GM21367 (cell line): ENCODE results near the gene ATXN7L2.
A peak's percentile ranks its signal among the peaks of the same experiment; 100 is the strongest.

ENCODE experiments used
- ATAC-seq: cut with Tn5 transposase; IDR thresholded peaks from one replicate; pipeline ENCODE4 v1.9.1; 2021; ENCODE audit not compliant: unreplicated experiment

The ATXN7L2 gene

DNA sequence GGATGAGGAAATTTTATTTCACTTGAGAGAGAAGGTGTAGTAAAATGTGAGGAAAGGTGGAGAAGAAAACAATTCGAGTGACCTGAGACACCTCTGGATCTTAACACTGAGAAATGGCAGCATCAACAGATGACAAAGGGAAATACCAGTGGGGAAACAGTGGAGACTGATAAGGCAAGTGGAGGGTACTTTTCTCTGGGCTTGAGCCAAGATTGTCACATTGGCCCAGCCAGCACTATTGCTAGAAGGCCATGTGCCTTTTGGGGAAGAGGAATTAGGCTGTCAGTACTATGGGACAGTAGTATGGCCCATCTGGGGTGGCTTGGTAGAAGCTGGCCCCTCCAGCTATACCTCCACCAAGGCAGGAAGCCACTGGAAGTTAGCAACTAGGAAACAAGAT lies 9.0 kb upstream of the ATXN7L2 start:
- ATAC-seq = no peak

DNA sequence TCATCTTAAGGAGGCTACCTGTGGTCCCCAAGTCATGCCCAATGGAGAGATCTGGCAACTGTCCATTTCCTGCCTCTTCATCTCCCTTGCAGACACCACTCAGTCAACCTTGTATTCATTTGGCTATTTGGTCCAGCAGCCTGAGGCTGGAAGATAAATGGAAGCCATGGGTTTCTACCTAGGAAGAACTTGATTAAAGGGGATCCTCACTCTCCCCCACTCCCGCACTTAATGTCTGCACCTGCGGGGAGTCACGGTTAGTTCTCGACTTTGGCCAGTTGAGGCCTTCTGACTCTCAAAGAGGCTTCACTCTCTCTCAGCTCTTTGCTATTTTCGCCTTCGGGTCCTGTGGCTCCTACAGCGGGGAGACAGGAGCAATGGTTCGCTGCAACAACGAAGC lies 8.4 kb upstream of the ATXN7L2 start:
- ATAC-seq = no peak

DNA sequence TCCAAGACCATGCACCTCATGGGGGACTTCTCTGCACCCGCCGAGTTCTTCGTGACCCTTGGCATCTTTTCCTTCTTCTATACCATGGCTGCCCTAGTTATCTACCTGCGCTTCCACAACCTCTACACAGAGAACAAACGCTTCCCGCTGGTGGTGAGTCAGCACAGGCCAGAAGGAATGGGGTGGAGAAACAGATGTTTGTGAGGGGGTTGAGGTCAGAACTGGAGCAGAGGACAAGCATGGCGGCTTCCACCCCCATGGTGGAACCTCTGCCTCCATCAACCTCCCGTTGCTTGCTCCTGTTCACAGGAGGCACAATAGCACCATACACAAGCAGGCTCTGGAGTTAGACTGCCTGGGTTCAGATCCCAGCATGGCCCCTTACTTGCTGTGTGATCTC lies 6.9 kb upstream of the ATXN7L2 start:
- ATAC-seq = no peak

DNA sequence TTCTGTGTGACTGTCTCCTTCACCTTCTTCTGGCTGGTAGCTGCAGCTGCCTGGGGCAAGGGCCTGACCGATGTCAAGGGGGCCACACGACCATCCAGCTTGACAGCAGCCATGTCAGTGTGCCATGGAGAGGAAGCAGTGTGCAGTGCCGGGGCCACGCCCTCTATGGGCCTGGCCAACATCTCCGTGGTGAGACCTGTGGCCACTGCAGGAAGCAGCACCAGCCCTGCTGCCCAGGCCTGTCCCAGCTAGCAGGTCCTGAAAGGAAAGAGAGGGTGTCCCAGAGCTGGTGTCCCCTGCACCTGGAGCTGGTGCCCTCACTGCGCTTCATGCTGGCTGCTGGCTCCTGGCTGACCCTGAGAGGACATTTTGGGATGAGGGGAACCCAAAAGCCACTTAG lies 5.9 kb upstream of the ATXN7L2 start:
- no peak for ATAC-seq

DNA sequence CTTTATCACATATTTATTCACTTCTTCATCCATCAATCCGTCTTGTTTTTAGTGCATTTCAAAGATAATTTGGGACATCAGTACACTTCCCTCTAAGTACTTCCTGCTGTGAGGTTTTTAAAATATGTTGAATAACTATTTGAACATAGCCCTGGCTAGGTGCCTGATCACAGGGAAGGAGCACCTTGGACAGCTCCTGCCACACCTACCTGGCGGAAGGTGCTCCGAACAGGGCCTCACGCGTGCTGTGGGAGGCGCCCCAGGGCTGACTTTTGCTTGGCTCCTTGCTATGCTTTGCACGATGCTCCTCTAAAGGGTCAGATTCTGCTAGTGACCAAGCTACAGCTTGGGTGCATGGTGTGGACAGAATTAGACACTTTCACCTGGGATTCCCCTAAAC lies 4.9 kb upstream of the ATXN7L2 start:
- ATAC-seq = no peak

DNA sequence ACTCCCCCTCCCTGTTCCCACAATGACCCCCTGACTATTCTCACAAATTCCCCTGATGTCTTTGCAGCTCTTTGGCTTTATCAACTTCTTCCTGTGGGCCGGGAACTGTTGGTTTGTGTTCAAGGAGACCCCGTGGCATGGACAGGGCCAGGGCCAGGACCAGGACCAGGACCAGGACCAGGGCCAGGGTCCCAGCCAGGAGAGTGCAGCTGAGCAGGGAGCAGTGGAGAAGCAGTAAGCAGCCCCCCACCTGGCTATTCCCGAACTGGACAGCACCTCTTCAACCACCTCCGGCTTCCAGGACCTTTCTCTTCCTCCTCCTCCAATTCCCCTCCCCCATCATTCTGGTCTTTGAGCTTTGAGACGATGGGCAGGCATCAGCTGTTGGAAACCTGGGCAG lies 4.4 kb upstream of the ATXN7L2 start:
- ATAC-seq = no peak

DNA sequence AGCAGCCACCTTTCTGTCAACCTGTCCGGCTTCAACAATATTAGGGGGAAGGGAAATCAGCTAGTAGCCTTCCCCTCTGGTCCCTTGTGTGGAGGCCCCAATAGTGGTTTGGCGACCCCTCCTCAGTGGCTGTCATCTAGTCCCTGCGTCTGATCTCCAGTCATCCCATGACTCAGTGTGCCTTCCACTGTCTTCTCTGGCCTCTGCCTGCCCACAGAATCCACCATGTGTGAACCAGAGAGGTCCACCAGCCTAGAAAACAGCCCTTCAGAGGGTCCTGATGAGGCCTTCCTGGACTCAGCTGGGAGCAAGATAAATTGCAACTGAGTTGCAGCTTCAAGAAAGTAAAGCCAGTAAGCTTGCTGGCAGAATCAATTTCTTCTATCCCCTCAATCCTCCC lies 3.8 kb upstream of the ATXN7L2 start:
- no peak for ATAC-seq

DNA sequence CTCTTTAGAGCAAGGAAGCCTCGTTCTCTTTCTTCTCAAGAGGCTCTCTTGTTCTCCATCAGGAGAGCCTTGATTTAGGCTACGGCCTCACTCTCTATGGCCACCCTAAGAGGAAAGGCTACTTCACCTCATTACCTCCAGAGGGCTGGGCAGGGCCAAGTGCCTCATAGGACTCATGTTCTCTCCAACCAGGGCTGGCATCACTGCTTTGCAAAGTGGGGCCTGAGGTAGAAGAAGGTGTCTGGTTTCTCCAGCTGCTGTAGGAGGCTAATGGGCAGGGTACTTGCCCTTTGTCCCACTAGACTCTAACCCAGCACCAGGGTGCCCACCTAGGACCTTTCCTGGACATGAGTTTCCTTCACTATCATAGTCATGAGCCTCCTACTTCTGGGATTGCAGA lies 2.1 kb upstream of the ATXN7L2 start:
- ATAC-seq = no peak

DNA sequence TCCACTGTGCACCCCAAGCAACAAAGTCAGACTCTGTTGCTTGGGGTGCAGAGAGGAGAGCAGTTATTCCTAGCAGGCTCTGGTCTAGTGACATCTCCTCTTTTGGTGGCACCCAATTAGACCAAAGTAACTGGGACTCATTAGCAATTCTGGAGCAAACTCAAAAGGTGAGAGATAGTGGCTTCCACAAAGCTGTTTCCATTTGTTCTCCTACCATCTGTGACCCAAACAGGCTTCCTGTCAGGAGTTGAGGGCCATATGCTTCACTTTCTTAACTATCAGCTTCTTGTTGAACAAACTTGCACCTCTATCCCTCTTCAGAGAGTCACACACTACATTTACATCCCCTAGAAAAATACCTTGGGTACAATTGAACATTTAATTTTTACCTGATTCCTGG lies 1.5 kb upstream of the ATXN7L2 start:
- ATAC-seq = no peak

DNA sequence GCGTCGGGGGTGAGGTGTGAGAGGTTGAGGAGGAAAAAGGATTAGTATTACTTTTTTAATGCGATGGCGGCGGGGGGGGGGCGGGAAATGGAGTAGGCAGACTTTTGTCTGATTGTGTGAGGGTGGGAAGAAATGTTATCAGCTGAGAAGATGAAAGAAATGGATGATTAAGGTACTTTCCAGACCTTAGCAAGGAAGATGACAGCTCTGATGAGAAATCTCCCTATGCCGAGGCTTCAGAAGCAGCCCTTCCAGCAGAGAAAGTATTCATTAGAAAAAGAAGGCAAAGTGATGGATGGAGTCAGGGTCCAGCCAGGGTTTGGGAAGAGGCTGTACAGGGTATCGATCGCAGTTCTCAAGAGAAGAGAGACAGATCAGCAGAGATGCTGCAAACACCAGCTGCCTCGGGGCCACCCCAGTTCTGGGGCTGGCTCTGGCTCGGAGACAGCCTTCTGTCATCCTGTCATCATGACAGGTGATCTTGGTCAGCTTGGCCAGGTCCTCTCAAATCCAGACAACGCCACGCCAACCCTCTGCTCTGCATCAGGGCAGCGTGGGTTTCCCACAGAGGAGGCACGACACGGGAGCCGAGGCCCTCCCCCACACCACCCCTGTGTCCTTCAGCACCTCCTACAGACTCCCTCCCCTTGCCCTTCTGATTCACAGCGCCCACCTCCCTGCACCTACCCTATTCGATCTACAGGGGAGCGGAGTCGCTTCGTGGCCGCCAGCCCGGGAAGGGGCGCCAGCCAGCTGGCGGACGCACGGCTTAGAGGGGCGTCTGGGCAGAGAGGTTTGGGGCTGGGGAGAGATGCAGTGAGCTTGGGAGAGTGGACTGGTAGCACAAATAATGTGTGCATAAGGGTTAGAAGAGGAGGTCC lies 674 bp upstream of the ATXN7L2 start:
- ATAC-seq = peak; percentile 13

DNA sequence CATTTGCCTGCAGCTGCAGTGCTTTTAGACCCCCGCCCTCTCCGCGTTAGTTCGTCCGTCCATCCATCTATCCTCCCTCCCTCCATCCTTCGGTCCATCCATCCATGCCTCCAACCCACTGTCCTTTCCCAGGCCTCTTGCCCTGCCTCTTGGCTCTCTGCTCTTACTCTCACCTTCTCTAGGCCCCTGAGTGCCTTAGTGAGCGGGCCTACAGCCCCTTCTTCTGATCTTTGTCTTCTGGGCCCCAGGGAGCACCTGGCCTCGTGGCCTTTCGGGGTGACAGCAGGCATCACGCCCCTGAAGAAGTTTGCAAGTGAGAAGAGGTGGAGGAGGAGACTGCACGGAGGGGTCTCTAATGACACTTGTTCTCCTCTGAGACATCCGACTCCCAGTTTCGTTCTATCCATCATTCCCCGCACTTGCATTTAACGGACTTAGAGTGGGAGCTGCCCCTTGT lies 842 bp downstream of the ATXN7L2 start:
- no peak for ATAC-seq

DNA sequence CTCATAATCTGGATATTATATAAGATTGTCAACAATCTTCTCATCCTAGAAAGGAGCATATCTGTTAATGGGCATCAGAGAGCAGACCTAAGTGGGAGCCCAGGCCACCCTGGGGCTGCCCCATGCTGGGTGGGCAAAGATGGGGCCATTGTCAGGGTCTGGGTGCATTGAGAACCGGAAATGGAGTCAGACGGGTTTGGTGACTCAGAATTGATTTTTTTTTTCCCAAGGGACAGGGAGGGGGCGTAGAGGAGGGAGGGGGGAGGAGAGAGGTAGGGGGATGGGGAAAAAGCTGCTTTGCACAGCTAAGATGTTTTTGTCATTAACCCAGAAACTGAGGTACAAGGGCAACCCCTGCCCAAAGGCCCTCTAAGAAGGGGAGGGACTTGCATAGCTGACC lies 1.3 kb downstream of the ATXN7L2 start:
- no peak for ATAC-seq

DNA sequence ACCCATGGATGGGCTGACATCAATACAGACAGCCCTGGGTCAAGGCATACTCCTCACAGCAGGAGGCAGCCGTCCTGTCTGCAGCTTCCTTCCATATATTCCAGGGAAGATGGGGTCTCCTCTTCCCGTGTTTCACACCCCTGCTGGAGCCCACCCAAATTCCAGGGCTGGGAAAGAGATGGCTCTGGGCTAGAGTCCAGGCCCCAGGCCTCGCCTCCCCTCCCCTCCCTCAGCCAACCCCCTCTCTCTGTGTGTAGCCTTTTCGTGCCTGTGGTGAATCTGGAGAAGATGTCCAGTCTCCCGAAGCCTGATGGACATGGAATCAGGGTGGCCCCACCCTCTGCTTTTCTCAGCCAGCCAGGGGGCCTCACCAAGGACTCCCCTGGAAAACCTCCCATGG lies 3.6 kb downstream of the ATXN7L2 start:
- no peak for ATAC-seq

DNA sequence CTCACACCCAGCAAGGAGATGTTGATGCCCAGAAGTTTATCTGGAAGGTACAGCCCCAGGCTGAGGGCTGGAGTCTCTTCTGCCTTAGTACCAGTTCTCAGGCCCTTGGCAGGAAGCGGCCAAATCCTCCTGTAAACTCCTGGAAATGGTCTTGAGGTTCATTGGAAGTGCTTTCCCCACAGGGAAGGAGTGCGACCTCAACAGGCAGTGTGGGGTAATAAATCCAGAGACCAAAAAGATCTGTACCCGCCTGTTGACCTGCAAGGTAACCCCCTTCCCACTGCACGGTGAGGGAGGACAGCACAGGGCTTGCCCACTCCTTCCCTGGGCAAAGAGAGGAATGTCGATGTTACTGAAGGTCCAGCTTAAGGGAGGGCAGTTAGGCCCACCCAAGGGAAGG lies 4.5 kb downstream of the ATXN7L2 start:
- no peak for ATAC-seq

DNA sequence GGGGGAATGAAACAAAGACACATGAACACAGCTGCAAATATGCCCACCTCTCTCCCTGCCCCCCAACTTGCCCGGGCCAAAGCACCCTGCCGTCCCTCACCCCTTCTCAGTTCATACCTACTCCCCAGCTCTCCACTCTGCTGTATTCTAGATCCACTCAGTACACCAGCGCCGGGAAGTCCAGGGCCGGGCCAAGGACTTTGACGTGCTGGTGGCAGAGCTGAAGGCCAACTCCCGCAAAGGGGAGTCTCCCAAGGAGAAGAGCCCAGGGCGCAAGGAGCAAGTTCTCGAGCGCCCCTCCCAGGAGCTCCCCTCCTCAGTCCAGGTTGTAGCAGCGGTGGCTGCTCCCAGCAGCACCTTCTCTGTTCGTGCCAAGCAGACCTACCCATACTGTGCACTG lies 5.0 kb downstream of the ATXN7L2 start:
- no peak for ATAC-seq

DNA sequence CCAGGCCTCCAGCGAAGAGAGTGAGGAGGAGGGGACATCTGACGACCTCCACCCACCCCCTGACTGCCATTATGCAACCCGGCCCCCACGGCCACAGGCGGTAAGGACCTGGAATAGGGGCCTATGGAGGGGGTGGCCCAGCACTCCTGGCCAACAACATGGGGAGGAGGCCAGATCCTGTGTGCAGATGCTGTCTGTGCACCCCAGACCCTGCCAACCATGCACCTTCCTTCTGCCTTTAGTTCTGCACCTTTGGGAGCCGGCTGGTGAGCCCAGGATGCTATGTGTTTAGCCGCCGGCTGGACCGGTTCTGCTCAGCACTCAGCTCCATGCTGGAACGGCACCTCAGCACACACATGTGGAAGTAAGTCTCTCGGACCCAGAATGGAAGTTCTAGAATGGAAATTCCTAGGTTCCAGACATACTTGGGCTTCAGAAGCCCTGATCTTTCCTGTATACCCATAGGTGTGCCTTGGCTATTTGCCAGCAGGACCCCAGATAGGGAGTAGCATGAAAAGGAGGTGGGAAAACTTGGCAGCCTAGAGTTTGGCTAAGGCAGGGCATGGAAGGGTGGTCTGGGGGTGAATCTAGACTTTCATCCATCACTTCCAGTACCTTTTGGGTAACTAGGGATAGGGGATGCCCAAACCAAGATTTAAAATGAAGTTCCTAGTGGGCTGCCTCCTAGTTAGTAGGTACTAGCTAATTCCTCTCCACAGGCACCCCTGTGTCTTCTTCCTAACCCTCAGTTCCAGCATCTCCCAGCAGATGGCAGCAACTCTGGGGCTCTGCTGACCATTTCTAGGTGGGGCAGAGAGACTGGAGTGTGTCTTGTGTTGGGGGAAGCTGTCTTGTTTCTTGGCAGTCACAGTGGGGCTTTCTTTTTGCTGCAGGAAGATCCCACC lies 6.6 kb downstream of the ATXN7L2 start:
- no peak for ATAC-seq

DNA sequence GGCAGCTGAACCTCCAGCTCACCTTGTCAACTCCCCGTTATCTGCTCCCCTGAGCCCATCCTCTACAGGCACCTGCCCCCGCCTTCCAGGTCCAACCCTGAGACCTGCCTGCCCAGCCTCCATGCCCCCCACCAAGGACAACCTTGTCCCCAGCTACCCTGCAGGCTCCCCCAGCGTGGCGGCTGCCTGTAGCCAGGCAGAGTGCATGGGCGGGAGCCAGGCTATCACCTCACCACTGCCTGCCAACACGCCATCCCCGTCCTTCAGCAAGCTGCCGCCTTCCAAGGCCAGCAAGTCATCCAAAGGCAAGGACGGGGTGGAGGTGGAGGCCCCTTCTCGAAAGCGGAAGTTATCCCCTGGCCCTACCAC lies 7.2 kb downstream of the ATXN7L2 start:
- no peak for ATAC-seq

DNA sequence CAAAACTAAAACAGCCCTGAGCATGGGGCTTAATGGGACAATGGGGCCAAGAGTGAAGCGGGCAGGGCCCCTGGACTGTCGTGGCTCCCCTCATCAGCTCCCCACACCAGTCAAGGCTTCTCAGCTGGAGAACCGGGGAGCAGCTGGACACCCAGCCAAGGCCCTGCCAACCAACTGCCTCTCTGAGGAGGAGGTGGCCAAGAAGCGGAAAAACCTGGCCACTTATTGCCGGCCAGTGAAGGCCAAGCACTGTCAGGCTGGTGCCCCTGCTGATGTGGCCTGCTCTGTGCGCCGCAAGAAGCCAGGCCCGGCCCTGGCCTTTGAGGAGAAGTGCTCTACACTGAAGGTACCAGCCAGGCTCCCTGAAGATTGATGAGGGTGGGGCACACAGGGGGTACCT lies 7.7 kb downstream of the ATXN7L2 start:
- no peak for ATAC-seq

DNA sequence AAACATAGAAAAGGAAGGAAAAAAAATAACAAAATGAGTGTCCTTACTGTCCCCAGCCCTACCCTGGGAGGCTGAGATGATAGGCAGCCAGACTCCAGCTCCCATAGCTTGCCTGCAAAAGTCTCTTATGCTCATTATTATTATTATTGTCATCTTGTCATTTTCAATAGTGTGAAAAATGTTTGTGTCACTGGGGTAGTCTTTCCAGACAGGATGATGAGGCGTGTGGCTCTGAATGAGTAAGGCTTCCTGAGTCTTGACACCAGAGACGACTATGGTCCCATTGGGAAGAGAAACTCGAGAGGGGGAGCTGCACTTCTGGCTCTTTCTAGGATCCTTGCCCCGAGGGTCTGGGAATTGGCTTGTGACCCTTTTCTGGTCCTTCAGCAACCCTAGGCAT lies 9.1 kb downstream of the ATXN7L2 start:
- no peak for ATAC-seq

DNA sequence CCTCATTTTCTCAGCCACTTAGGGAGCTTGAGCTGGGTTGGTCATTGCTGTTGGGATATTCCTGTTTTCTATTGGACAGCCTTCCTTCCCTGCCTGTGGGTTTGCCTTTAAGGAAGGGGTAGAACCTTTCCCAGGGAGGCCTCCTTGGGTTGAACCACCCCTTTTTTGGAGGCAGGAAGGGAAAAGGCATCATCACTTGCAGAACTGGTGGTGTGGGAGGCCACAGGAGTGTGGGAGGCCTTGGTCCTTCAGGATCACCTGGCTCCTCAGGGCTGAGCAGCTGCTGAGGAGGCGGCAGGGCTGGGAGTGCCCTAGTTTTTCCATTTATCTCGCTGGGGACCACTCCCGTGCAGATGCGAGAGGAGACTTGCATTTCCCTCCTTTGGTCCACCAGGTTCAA lies 9.5 kb downstream of the ATXN7L2 start:
- no peak for ATAC-seq

DNA sequence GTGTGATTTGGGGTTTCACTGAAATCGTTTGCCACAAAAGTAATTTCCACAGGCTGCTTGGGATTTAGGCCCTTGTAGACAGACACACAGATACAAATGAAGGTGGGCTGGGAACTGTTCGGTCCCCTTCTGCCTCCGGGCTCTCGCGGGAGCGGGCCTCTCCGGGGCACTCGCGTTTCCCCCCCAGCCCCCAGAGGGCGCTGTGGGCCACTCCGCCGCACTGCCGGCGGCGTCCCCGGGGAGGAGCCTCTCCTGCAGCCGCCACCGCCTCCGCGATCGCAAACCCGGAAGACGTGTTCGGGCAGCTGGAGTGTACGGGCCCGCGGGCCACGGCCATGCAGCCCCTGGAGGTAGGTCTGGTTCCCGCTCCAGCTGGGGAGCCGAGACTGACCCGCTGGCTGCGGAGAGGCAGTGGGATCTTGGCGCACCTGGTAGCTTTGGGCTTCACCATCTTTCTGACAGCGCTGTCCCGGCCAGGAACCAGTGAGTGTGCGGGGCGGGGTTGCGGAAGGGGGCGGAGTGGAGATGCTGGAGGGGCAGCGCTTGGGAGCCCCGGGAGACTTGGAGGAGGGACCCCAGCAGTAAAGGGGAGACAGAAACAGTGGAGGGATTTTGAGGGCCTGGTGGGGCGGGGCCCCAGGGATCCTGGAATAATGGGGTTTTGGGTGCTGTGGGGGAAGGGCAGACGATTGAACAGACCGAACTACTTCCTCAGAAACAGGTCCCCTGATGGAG lies 10.3 kb downstream of the ATXN7L2 start, which contains the start of gene CYB561D1:
TSS of gene CYB561D1 (plus strand) at position 290 of the 735 bp plus-strand sequence. CDS start at position 336, 46 bp downstream.
- ATAC-seq = peak; percentile 72
